GM12873 (cell line): ENCODE measurements around the gene ALPK3.

Experiments used
- CTCF ChIP-seq: IDR thresholded peaks from 2 replicates; pipeline ENCODE4 v1.5.1; 2012; ENCODE audit warnings: low read depth, mild to moderate bottlenecking, moderate library complexity, low read length, control low read depth; ENCODE audit not compliant: insufficient read depth; ENCODE audit errors: missing control alignments

Gene ALPK3

GRCh38 chr15:84780492-84780891 is 36.7 kb upstream of the ALPK3 start:
- no peak for TF ChIP-seq CTCF

- TF ChIP-seq CTCF = no peak
Measured at GRCh38 chr15:84781495-84781894, 35.7 kb upstream of the ALPK3 start.

GRCh38 chr15:84782346-84782745 is 34.8 kb upstream of the ALPK3 start:
- TF ChIP-seq CTCF = no peak

GRCh38 chr15:84783493-84784251 is 33.5 kb upstream of the ALPK3 start:
- no peak for TF ChIP-seq CTCF

- TF ChIP-seq CTCF = no peak
Measured at GRCh38 chr15:84784262-84784661, 32.9 kb upstream of the ALPK3 start.

- no peak for TF ChIP-seq CTCF
Measured at GRCh38 chr15:84785053-84785452, 32.1 kb upstream of the ALPK3 start.

- TF ChIP-seq CTCF = no peak
Measured at GRCh38 chr15:84788500-84788899, 28.7 kb upstream of the ALPK3 start.

- no peak for TF ChIP-seq CTCF
Measured at GRCh38 chr15:84789762-84790161, 27.4 kb upstream of the ALPK3 start.
